ENCODE results near the gene RBCK1.

The RBCK1 gene

GRCh38 chr20:407953-408842 lies at the start of gene RBCK1:
Gene RBCK1 (plus strand): TSS chr20:408299. CDS start chr20:408758, 459 bp downstream.
- peaks cover 20 to 27% of the 10 kb centered on the region in 2 donors for H3K4me1 ChIP-seq (ENCODE audit: control insufficient read depth in 1 of 2, insufficient read depth in 2 of 2, low read length in 2 of 2)
- H3K27ac ChIP-seq (ENCODE audit: low read depth, low read length), result peak within 1 kb of the TSS; percentile 90
- H3K36me3 ChIP-seq (ENCODE audit: control insufficient read depth in 1 of 2, insufficient read depth in 2 of 2, low read length in 2 of 2), result peaks cover 0 to 27% of the 10 kb centered on the region in 2 donors
- peak within 1 kb of the TSS; percentile 97 to 98 for H3K9ac ChIP-seq (ENCODE audit: low read depth in 1 of 2, low read length in 2 of 2)
- H3K27me3 ChIP-seq (ENCODE audit: control insufficient read depth in 1 of 2, insufficient read depth in 2 of 2, low read length in 2 of 2), result no peaks in the 10 kb centered on the region
- H3K4me3 ChIP-seq (ENCODE audit: low read depth in 1 of 2, low read length in 2 of 2), result peak within 1 kb of the TSS; percentile 98 to 99
- H3K9me3 ChIP-seq (ENCODE audit: control insufficient read depth in 1 of 2, low read length in 2 of 2), result peaks cover 0 to 2% of the 10 kb centered on the region in 2 donors

- no peak overlapping the region for H3K9ac ChIP-seq (ENCODE audit: low read depth in 1 of 2, low read length in 2 of 2)
- no peaks in the 10 kb centered on the region for H3K27me3 ChIP-seq (ENCODE audit: control insufficient read depth in 1 of 2, insufficient read depth in 2 of 2, low read length in 2 of 2)
- no peak overlapping the region for H3K4me3 ChIP-seq (ENCODE audit: low read depth in 1 of 2, low read length in 2 of 2)
- no peaks in the 10 kb centered on the region for H3K36me3 ChIP-seq (ENCODE audit: control insufficient read depth in 1 of 2, insufficient read depth in 2 of 2, low read length in 2 of 2)
- H3K4me1 ChIP-seq (ENCODE audit: control insufficient read depth in 1 of 2, insufficient read depth in 2 of 2, low read length in 2 of 2), result peaks cover 0 to 11% of the 10 kb centered on the region in 2 donors
- no peak overlapping the region for H3K27ac ChIP-seq (ENCODE audit: low read depth, low read length)
- H3K9me3 ChIP-seq (ENCODE audit: control insufficient read depth in 1 of 2, low read length in 2 of 2), result no peaks in the 10 kb centered on the region
These were observed 49.1 kb upstream of the RBCK1 start for GRCh38 chr20:358891-359555.

- H3K9me3 ChIP-seq (ENCODE audit: control insufficient read depth in 1 of 2, low read length in 2 of 2), result no peaks in the 10 kb centered on the region
- H3K27ac ChIP-seq (ENCODE audit: low read depth, low read length), result no peak overlapping the region
- H3K36me3 ChIP-seq (ENCODE audit: control insufficient read depth in 1 of 2, insufficient read depth in 2 of 2, low read length in 2 of 2), result no peaks in the 10 kb centered on the region
- H3K9ac ChIP-seq (ENCODE audit: low read depth in 1 of 2, low read length in 2 of 2), result no peak overlapping the region
- H3K4me1 ChIP-seq (ENCODE audit: control insufficient read depth in 1 of 2, insufficient read depth in 2 of 2, low read length in 2 of 2), result peaks cover 0 to 6% of the 10 kb centered on the region in 2 donors
- H3K4me3 ChIP-seq (ENCODE audit: low read depth in 1 of 2, low read length in 2 of 2), result no peak overlapping the region
- no peaks in the 10 kb centered on the region for H3K27me3 ChIP-seq (ENCODE audit: control insufficient read depth in 1 of 2, insufficient read depth in 2 of 2, low read length in 2 of 2)
These were observed 46.5 kb upstream of the RBCK1 start for GRCh38 chr20:361561-361960.

GRCh38 chr20:362271-363254 lies 45.5 kb upstream of the RBCK1 start:
- no peak overlapping the region for H3K27ac ChIP-seq (ENCODE audit: low read depth, low read length)
- H3K9ac ChIP-seq (ENCODE audit: low read depth in 1 of 2, low read length in 2 of 2), result no peak overlapping the region

GRCh38 chr20:363319-364078 lies 44.6 kb upstream of the RBCK1 start:
- no peak overlapping the region for H3K9ac ChIP-seq (ENCODE audit: low read depth in 1 of 2, low read length in 2 of 2)
- no peak overlapping the region for H3K4me3 ChIP-seq (ENCODE audit: low read depth in 1 of 2, low read length in 2 of 2)
- no peaks in the 10 kb centered on the region for H3K36me3 ChIP-seq (ENCODE audit: control insufficient read depth in 1 of 2, insufficient read depth in 2 of 2, low read length in 2 of 2)
- H3K27ac ChIP-seq (ENCODE audit: low read depth, low read length), result no peak overlapping the region
- H3K4me1 ChIP-seq (ENCODE audit: control insufficient read depth in 1 of 2, insufficient read depth in 2 of 2, low read length in 2 of 2), result peaks cover 0 to 6% of the 10 kb centered on the region in 2 donors
- H3K9me3 ChIP-seq (ENCODE audit: control insufficient read depth in 1 of 2, low read length in 2 of 2), result no peaks in the 10 kb centered on the region
- no peaks in the 10 kb centered on the region for H3K27me3 ChIP-seq (ENCODE audit: control insufficient read depth in 1 of 2, insufficient read depth in 2 of 2, low read length in 2 of 2)

More at GRCh38 chr20:362271-363254, 45.5 kb upstream of the RBCK1 start:
- H3K4me3 ChIP-seq (ENCODE audit: low read depth in 1 of 2, low read length in 2 of 2), result no peak overlapping the region
- peaks cover 0 to 6% of the 10 kb centered on the region in 2 donors for H3K4me1 ChIP-seq (ENCODE audit: control insufficient read depth in 1 of 2, insufficient read depth in 2 of 2, low read length in 2 of 2)
- H3K9me3 ChIP-seq (ENCODE audit: control insufficient read depth in 1 of 2, low read length in 2 of 2), result no peaks in the 10 kb centered on the region
- H3K27me3 ChIP-seq (ENCODE audit: control insufficient read depth in 1 of 2, insufficient read depth in 2 of 2, low read length in 2 of 2), result no peaks in the 10 kb centered on the region
- no peaks in the 10 kb centered on the region for H3K36me3 ChIP-seq (ENCODE audit: control insufficient read depth in 1 of 2, insufficient read depth in 2 of 2, low read length in 2 of 2)

GRCh38 chr20:364905-365794 lies 42.9 kb upstream of the RBCK1 start:
- no peaks in the 10 kb centered on the region for H3K9me3 ChIP-seq (ENCODE audit: control insufficient read depth in 1 of 2, low read length in 2 of 2)
- no peaks in the 10 kb centered on the region for H3K36me3 ChIP-seq (ENCODE audit: control insufficient read depth in 1 of 2, insufficient read depth in 2 of 2, low read length in 2 of 2)
- no peaks in the 10 kb centered on the region for H3K27me3 ChIP-seq (ENCODE audit: control insufficient read depth in 1 of 2, insufficient read depth in 2 of 2, low read length in 2 of 2)
- no peak overlapping the region for H3K4me3 ChIP-seq (ENCODE audit: low read depth in 1 of 2, low read length in 2 of 2)
- H3K4me1 ChIP-seq (ENCODE audit: control insufficient read depth in 1 of 2, insufficient read depth in 2 of 2, low read length in 2 of 2), result peaks cover 0 to 6% of the 10 kb centered on the region in 2 donors
- H3K9ac ChIP-seq (ENCODE audit: low read depth in 1 of 2, low read length in 2 of 2), result no peak overlapping the region
- no peak overlapping the region for H3K27ac ChIP-seq (ENCODE audit: low read depth, low read length)

- no peak overlapping the region for H3K4me3 ChIP-seq (ENCODE audit: low read depth in 1 of 2, low read length in 2 of 2)
- H3K27ac ChIP-seq (ENCODE audit: low read depth, low read length), result no peak overlapping the region
- no peaks in the 10 kb centered on the region for H3K27me3 ChIP-seq (ENCODE audit: control insufficient read depth in 1 of 2, insufficient read depth in 2 of 2, low read length in 2 of 2)
- H3K4me1 ChIP-seq (ENCODE audit: control insufficient read depth in 1 of 2, insufficient read depth in 2 of 2, low read length in 2 of 2), result peaks cover 0 to 6% of the 10 kb centered on the region in 2 donors
- no peaks in the 10 kb centered on the region for H3K36me3 ChIP-seq (ENCODE audit: control insufficient read depth in 1 of 2, insufficient read depth in 2 of 2, low read length in 2 of 2)
- no peak overlapping the region for H3K9ac ChIP-seq (ENCODE audit: low read depth in 1 of 2, low read length in 2 of 2)
- H3K9me3 ChIP-seq (ENCODE audit: control insufficient read depth in 1 of 2, low read length in 2 of 2), result no peaks in the 10 kb centered on the region
These were observed 41.9 kb upstream of the RBCK1 start for GRCh38 chr20:366041-366718.

GRCh38 chr20:366719-367485 lies 41.2 kb upstream of the RBCK1 start:
- H3K4me3 ChIP-seq (ENCODE audit: low read depth in 1 of 2, low read length in 2 of 2), result no peak overlapping the region
- no peak overlapping the region for H3K27ac ChIP-seq (ENCODE audit: low read depth, low read length)
- H3K9ac ChIP-seq (ENCODE audit: low read depth in 1 of 2, low read length in 2 of 2), result no peak overlapping the region
- peaks cover 3 to 6% of the 10 kb centered on the region in 2 donors for H3K4me1 ChIP-seq (ENCODE audit: control insufficient read depth in 1 of 2, insufficient read depth in 2 of 2, low read length in 2 of 2)
- H3K9me3 ChIP-seq (ENCODE audit: control insufficient read depth in 1 of 2, low read length in 2 of 2), result no peaks in the 10 kb centered on the region
- no peaks in the 10 kb centered on the region for H3K36me3 ChIP-seq (ENCODE audit: control insufficient read depth in 1 of 2, insufficient read depth in 2 of 2, low read length in 2 of 2)
- H3K27me3 ChIP-seq (ENCODE audit: control insufficient read depth in 1 of 2, insufficient read depth in 2 of 2, low read length in 2 of 2), result no peaks in the 10 kb centered on the region

Data from duodenal mucosa (tissue), 2 donors.